ENCODE results near the gene FBLN1. TPM values are rescaled to one million over a fixed set of nuclear protein-coding genes. Genes with fewer than 3 reads are reported as not detected.

FBLN1 gene
- total and polyA plus RNA-seq, 2 of the 13 experiments (the other 11 are each of a cell fraction or from before 2014, with no cell fraction given), result 37.3 to 103 TPM

DNA sequence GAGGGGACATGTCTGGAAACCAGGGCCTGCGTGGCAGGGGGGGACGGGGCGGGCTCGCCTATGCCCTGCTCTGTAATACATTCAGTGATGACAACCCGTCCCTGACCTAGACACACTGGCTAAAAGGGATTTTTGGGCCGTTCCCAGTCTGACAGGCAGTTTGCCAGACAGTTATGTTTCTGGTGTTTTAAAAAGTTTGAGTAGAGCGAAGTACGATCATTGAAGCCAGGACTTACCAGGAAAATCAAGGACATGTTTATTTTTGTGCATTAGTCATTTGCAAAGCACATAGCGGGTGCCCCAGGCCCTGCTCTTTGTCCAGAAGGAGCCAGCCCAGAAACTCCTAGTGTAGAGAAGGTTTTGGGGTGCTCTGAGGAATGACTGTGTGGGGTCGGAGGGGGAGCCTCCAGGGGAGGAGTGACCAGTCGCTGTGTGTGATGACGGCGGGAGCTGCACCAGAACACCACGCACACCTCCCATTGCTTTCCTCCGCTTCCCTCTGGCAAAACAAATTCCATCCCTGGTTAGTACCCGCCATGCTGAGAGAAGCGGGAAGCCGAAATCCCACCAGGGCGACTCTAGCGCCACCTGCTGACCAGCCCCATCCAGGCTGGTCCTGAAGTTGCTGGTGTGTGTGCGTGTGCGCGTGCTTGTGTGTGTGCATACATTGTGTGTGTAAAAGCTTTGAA, 50.8 kb downstream of the FBLN1 start (continued):
- TF ChIP-seq, protein P1, sequence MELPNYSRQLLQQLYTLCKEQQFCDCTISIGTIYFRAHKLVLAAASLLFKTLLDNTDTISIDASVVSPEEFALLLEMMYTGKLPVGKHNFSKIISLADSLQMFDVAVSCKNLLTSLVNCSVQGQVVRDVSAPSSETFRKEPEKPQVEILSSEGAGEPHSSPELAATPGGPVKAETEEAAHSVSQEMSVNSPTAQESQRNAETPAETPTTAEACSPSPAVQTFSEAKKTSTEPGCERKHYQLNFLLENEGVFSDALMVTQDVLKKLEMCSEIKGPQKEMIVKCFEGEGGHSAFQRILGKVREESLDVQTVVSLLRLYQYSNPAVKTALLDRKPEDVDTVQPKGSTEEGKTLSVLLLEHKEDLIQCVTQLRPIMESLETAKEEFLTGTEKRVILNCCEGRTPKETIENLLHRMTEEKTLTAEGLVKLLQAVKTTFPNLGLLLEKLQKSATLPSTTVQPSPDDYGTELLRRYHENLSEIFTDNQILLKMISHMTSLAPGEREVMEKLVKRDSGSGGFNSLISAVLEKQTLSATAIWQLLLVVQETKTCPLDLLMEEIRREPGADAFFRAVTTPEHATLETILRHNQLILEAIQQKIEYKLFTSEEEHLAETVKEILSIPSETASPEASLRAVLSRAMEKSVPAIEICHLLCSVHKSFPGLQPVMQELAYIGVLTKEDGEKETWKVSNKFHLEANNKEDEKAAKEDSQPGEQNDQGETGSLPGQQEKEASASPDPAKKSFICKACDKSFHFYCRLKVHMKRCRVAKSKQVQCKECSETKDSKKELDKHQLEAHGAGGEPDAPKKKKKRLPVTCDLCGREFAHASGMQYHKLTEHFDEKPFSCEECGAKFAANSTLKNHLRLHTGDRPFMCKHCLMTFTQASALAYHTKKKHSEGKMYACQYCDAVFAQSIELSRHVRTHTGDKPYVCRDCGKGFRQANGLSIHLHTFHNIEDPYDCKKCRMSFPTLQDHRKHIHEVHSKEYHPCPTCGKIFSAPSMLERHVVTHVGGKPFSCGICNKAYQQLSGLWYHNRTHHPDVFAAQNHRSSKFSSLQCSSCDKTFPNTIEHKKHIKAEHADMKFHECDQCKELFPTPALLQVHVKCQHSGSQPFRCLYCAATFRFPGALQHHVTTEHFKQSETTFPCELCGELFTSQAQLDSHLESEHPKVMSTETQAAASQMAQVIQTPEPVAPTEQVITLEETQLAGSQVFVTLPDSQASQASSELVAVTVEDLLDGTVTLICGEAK (IDR thresholded peaks at IDR 0.05), result no peak
- TF ChIP-seq, protein P1 (CRISPR knock-in tag; IDR thresholded peaks at IDR 0.05), result no peak; the same call in 1 of the 2 replicates
- TF ChIP-seq MAFK (conservative IDR thresholded peaks at IDR 0.05 in 1 of 2, IDR thresholded peaks at IDR 0.05 in 1 of 2; ENCODE audit: low read length in 2 of 2) (no peak), NFIC (IDR thresholded peaks at IDR 0.05; ENCODE audit: low read length) (no peak), ZNF589 (CRISPR knock-in tag; conservative IDR thresholded peaks at IDR 0.05) (no peak), SNRNP70 (IDR thresholded peaks at IDR 0.05; ENCODE audit: low read depth, low read length) (no peak), ZNF878 (CRISPR knock-in tag; IDR thresholded peaks at IDR 0.05) (no peak), ZNF780A (CRISPR knock-in tag; IDR thresholded peaks at IDR 0.05) (no peak)
- TF ChIP-seq, protein P2, sequence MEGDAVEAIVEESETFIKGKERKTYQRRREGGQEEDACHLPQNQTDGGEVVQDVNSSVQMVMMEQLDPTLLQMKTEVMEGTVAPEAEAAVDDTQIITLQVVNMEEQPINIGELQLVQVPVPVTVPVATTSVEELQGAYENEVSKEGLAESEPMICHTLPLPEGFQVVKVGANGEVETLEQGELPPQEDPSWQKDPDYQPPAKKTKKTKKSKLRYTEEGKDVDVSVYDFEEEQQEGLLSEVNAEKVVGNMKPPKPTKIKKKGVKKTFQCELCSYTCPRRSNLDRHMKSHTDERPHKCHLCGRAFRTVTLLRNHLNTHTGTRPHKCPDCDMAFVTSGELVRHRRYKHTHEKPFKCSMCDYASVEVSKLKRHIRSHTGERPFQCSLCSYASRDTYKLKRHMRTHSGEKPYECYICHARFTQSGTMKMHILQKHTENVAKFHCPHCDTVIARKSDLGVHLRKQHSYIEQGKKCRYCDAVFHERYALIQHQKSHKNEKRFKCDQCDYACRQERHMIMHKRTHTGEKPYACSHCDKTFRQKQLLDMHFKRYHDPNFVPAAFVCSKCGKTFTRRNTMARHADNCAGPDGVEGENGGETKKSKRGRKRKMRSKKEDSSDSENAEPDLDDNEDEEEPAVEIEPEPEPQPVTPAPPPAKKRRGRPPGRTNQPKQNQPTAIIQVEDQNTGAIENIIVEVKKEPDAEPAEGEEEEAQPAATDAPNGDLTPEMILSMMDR (CRISPR knock-in tag; IDR thresholded peaks at IDR 0.05), result peak; percentile 98
- TF ChIP-seq, protein P3, sequence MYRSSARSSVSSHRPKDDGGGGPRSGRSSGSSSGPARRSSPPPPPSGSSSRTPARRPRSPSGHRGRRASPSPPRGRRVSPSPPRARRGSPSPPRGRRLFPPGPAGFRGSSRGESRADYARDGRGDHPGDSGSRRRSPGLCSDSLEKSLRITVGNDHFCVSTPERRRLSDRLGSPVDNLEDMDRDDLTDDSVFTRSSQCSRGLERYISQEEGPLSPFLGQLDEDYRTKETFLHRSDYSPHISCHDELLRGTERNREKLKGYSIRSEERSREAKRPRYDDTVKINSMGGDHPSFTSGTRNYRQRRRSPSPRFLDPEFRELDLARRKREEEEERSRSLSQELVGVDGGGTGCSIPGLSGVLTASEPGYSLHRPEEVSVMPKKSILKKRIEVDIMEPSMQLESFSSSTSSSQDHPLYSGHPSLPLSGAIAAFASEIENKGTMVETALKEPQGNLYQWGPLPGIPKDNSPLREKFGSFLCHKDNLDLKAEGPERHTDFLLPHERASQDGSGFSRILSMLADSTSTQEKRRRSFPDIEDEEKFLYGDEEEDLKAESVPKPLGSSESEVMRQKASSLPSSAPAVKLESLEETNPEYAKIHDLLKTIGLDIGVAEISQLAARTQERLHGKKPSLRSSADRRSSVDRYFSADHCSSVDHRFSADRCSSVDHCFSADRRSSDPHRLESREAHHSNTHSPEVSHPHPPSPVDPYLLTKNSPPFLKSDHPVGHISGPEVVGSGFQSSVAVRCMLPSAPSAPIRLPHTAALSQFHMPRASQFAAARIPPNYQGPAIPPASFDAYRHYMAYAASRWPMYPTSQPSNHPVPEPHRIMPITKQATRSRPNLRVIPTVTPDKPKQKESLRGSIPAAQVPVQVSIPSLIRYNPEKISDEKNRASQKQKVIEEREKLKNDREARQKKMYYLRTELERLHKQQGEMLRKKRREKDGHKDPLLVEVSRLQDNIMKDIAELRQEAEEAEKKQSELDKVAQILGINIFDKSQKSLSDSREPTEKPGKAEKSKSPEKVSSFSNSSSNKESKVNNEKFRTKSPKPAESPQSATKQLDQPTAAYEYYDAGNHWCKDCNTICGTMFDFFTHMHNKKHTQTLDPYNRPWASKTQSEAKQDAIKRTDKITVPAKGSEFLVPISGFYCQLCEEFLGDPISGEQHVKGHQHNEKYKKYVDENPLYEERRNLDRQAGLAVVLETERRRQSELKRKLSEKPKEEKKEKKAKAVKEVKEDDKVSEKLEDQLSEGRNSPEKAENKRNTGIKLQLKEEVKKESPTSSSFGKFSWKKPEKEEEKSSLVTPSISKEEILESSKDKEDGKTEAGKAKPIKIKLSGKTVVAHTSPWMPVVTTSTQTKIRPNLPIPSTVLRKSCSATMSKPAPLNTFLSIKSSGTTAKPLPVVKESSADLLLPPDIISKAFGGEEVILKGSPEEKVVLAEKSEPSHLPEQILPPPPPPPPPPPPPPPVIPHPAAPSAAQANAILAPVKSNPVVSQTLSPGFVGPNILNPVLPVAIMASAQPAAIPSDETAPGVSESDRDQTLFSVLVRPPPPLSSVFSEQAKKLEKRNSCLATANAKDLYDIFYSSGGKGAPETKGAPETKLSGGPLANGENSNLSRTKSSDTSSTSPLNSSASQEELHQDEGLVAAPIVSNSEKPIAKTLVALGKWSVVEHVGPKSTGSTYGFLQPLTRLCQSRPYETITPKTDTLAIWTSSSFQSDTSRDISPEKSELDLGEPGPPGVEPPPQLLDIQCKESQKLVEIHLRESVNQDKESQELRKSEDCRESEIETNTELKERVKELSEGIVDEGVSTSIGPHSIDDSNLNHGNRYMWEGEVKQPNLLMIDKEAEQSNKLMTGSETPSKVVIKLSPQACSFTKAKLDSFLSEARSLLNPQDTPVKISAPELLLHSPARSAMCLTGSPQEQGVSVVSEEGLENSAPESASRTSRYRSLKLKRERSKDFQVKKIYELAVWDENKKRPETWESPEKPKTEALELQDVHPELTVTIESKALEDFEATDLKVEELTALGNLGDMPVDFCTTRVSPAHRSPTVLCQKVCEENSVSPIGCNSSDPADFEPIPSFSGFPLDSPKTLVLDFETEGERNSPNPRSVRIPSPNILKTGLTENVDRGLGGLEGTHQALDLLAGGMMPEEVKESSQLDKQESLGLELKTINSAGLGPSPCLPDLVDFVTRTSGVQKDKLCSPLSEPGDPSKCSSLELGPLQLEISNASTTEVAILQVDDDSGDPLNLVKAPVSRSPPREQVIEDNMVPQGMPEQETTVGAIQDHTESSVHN (CRISPR knock-in tag; IDR thresholded peaks at IDR 0.05), result no peak

All from HepG2 (cell line).